Fibroblast of lung (primary cell): ENCODE data around the gene ELAVL1. TPM values are rescaled to one million over a fixed set of nuclear protein-coding genes. Genes with fewer than 3 reads are reported as not detected.
"Not testable (repeated sequence)": the region's sequence is repeated elsewhere in the genome, so short reads cannot be mapped to it uniquely, and the experiment has no call there.

Source experiments
- DNase-seq, 2 donors: peaks; one replicate each; pipeline versions ENCODE4 v3.0.0 to v3.0.0-alpha.2; 2010; ENCODE audit warnings: low read depth in 2 of 2
- H2AFZ ChIP-seq: 2 replicates; pipeline ENCODE4 v1.5.1; 2012; ENCODE audit warnings: low read length, control low read depth, inconsistent platforms
- H3K27ac ChIP-seq: 2 replicates; pipeline ENCODE4 v1.5.1; 2011; ENCODE audit warnings: low read length, control low read depth; ENCODE audit not compliant: insufficient read depth
- H3K27me3 ChIP-seq: 2 replicates; pipeline ENCODE4 v1.5.1; 2011; ENCODE audit warnings: mild to moderate bottlenecking, low read length; ENCODE audit not compliant: control insufficient read depth, insufficient read depth
- H3K36me3 ChIP-seq: 2 replicates; pipeline ENCODE4 v1.5.1; 2011; ENCODE audit warnings: low read length; ENCODE audit not compliant: control insufficient read depth, insufficient read depth
- H3K4me1 ChIP-seq: 2 replicates; pipeline ENCODE4 v1.5.1; 2011; ENCODE audit warnings: low read length; ENCODE audit not compliant: control insufficient read depth, insufficient read depth; ENCODE audit errors: extremely low read depth
- H3K4me2 ChIP-seq: 2 replicates; pipeline ENCODE4 v1.5.1; 2011; ENCODE audit warnings: low read length, control low read depth; ENCODE audit not compliant: insufficient read depth; ENCODE audit errors: extremely low read depth
- H3K4me3 ChIP-seq, 4 experiments: fragments of 200-600 bp in 1 of 4; sonication (generic) in 1 of 4; replicated peaks in 1 of 4; 2 replicates each; pipeline ENCODE4 v1.5.1; 2011 to 2016; ENCODE audit warnings: low read length in 4 of 4, low read depth in 3 of 4, mild to moderate bottlenecking in 3 of 4, control low read depth in 2 of 4, inconsistent platforms in 1 of 4, mixed read lengths in 1 of 4; ENCODE audit not compliant: insufficient read depth in 1 of 4; ENCODE audit errors: control extremely low read depth in 1 of 4
- H3K79me2 ChIP-seq: 2 replicates; pipeline ENCODE4 v1.5.1; 2012; ENCODE audit warnings: mild to moderate bottlenecking, low read length, inconsistent platforms; ENCODE audit not compliant: control insufficient read depth, insufficient read depth
- H3K9ac ChIP-seq: 2 replicates; pipeline ENCODE4 v1.5.1; 2011; ENCODE audit warnings: mild to moderate bottlenecking, low read length, control low read depth; ENCODE audit not compliant: insufficient read depth
- H3K9me3 ChIP-seq: 2 replicates; pipeline ENCODE4 v1.5.1; 2012; ENCODE audit warnings: low read depth, low read length; ENCODE audit not compliant: control insufficient read depth, insufficient read depth
- H4K20me1 ChIP-seq: 2 replicates; pipeline ENCODE4 v1.5.1; 2011; ENCODE audit warnings: low read length; ENCODE audit not compliant: control insufficient read depth, insufficient read depth; ENCODE audit errors: extremely low read depth
- EZH2 ChIP-seq: IDR thresholded peaks from 2 replicates; pipeline ENCODE4 v1.5.1; 2012; ENCODE audit warnings: low read length, control low read depth, mild to moderate bottlenecking; ENCODE audit errors: missing control alignments
- polyA plus RNA-seq, 2 donors: library from polyadenylated mRNA; depleted of rRNA in 1 of 2; stranded (reverse) in 1 of 2; unstranded in 1 of 2; fragments of >200 nt; gene quantifications; 2 replicates each; pipeline ENCODE4 v1.2.1, GENCODE V29; 2011 to 2012; ENCODE audit warnings: missing spikeins in 1 of 2
- total RNA-seq: library from RNA; depleted of rRNA; stranded (reverse); fragments of >200 nt; gene quantifications from 2 replicates; pipeline ENCODE4 v1.2.1, GENCODE V29; 2014
- TF ChIP-seq, protein P1 (sequence below), 2 donors: IDR thresholded peaks in 1 of 2; conservative IDR thresholded peaks in 1 of 2; 1 replicate in 1 of 2; 2 replicates in 1 of 2; pipeline ENCODE4 v1.5.1; 2011 to 2012; ENCODE audit warnings: low read length in 2 of 2, control low read depth in 1 of 2, inconsistent platforms in 1 of 2, low read depth in 1 of 2, mild to moderate bottlenecking in 1 of 2

Gene ELAVL1
- total and polyA plus RNA-seq, 2 donors (not counting 1 experiment from before 2014, with no cell fraction given) = 15.2 to 61.6 TPM

DNA sequence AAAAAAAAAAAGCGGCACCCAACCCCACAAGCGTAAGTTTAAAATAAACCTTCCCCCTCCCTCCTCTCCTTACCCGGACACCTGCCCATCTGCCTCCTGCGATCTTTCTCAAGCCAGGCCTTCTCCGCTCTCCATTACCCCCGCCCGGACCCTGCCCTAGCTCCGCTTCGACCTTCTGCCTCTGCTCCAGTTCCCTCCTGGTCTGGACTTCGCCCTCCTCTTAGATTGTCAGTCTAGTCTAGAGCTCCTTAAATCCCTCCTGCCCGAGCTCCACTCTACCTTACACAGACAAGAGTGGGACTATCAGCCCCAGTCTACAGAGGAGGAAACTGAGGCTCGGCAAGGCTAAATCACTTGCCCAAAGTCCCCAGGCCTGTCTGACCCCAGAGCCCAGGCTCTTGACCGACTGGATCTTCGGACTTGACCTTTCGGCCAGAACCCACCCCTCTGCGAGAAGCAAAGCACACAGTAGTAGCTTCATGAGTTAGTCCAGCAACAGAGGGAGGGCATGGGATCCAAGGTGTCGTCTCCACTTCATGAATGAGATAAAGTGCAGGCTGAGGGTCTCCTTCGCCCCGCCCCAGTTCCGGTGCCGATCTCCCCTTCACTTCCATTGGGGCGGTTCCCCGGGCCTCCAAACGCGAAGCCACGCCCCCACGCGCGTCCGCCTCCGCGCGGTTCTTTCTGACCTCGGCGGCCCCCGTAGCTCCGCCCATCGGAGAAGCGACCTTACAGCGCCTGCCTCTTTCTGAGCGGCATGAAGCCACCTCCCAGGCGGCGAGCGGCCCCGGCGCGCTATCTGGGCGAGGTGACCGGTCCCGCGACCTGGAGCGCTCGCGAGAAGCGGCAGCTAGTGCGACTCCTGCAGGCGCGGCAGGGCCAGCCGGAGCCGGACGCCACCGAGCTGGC lies 85.6 kb downstream of the ELAVL1 start, which contains the start of gene SNAPC2:
Gene SNAPC2 (plus strand): TSS at position 729 of the 909 bp plus-strand sequence. CDS start 29 bp downstream, at position 758.
- peak; percentile 92 to 94 for DNase-seq
- Histone ChIP-seq H3K27me3 (peaks cover 8% of the 10 kb centered on the region), H3K9ac (peak within 1 kb of the TSS; percentile 79), H3K27ac (peak within 1 kb of the TSS; percentile 78), H3K4me2 (peak within 1 kb of the TSS; percentile 97), H3K4me3 (peak within 1 kb of the TSS; percentile 67 to 75 (median 70)), H4K20me1 (no peaks in the 10 kb centered on the region), H3K9me3 (no peaks in the 10 kb centered on the region), H3K4me1 (peaks cover 23% of the 10 kb centered on the region), H3K79me2 (peaks cover 3% of the 10 kb centered on the region), H3K36me3 (peaks cover 9% of the 10 kb centered on the region), H2AFZ (peak within 1 kb of the TSS; percentile 97)
- TF ChIP-seq, protein P1, sequence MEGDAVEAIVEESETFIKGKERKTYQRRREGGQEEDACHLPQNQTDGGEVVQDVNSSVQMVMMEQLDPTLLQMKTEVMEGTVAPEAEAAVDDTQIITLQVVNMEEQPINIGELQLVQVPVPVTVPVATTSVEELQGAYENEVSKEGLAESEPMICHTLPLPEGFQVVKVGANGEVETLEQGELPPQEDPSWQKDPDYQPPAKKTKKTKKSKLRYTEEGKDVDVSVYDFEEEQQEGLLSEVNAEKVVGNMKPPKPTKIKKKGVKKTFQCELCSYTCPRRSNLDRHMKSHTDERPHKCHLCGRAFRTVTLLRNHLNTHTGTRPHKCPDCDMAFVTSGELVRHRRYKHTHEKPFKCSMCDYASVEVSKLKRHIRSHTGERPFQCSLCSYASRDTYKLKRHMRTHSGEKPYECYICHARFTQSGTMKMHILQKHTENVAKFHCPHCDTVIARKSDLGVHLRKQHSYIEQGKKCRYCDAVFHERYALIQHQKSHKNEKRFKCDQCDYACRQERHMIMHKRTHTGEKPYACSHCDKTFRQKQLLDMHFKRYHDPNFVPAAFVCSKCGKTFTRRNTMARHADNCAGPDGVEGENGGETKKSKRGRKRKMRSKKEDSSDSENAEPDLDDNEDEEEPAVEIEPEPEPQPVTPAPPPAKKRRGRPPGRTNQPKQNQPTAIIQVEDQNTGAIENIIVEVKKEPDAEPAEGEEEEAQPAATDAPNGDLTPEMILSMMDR (conservative IDR thresholded peaks at IDR 0.05 in 1 of 2, IDR thresholded peaks at IDR 0.05 in 1 of 2; ENCODE audit: low read depth in 1 of 2, low read length in 2 of 2) = no peak
- no peak for TF ChIP-seq EZH2

DNA sequence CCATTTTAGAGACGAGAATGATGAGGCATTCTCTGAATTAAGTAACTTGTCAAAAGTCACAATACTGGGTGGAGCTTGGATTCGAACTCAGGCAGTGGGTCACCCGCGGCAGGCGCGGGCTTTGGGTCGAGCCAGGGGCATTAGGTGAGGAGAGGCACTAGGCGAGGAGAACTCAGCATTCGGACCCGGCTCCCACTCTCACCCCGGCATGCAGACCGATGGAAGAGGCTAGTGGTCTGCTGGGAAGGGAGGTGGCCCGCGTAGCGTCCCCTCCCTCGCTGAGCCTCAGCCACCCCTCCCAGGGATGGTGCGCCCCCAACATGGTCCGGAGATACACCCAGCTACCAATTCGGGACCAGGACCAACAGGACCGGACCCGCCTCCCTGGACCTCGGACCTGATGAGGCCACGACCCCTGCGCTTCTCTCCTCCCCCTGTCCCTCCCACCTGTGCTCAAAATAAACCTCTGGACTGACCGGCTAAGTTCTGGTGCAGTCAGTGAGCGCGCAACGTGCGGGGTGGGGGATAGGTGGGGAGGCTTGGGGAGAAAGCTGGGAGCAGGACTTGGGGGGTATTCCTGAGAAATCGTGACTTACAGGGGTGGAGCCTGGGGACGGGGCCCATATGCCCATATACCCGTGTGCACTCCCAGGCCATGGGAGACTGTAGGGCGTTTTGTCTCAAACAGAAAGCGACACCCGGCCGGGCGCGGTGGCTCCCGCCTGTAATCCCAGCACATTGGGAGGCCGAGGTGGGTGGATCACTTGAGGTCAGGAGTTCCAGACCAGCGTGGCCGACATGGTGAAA lies 86.6 kb downstream of the ELAVL1 start:
- no peak for DNase-seq
- Histone ChIP-seq H3K27ac (no peak overlapping the region), H3K4me1 (peaks cover 23% of the 10 kb centered on the region), H3K4me3 (no peak overlapping the region), H2AFZ (no peak overlapping the region), H3K36me3 (peaks cover 9% of the 10 kb centered on the region), H3K9ac (no peak overlapping the region), H4K20me1 (no peaks in the 10 kb centered on the region), H3K4me2 (no peak overlapping the region), H3K9me3 (no peaks in the 10 kb centered on the region), H3K79me2 (peaks cover 3% of the 10 kb centered on the region), H3K27me3 (peaks cover 8% of the 10 kb centered on the region)
- TF ChIP-seq, protein P1 (conservative IDR thresholded peaks at IDR 0.05 in 1 of 2, IDR thresholded peaks at IDR 0.05 in 1 of 2; ENCODE audit: low read depth in 1 of 2, low read length in 2 of 2) = no peak
- no peak for TF ChIP-seq EZH2

DNA sequence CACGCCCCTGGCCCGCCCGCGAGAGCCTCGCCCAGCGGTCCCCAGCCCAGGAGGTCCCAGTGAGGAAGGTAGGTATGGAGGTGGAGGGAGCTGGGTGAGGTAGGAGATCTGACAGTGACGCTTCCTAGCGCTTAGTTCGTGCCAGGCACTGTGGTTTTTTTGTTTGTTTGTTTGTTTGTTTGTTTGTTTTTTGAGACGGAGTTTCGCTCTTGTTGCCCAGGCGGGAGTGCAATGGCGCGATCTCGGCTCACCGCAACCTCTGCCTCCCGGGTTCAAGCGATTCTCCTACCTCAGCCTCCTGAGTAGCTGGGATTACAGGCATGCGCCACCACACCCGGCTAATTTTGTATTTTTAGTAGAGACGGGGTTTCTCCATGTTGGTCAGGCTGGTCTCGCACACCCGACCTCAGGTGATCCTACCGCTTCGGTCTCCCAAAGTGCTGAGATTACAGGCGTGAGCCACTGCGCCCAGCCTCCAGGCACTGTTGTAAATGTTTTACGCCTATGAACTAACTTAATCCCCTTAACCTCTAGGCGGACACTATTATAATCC lies 87.3 kb downstream of the ELAVL1 start:
- H3K4me3 ChIP-seq = peak overlapping the region in 2 of 4 experiments; percentile 19 to 41

More for the DNA sequence above, 87.3 kb downstream of the ELAVL1 start:
- H3K36me3 ChIP-seq, H3K27me3 ChIP-seq, H3K9ac ChIP-seq, H4K20me1 ChIP-seq, H3K27ac ChIP-seq, H3K79me2 ChIP-seq, H3K9me3 ChIP-seq, DNase-seq: not testable (repeated sequence)
- Histone ChIP-seq H3K4me2 (peak overlapping the region; percentile 80), H3K4me1 (peaks cover 23% of the 10 kb centered on the region), H2AFZ (peak overlapping the region; percentile 51)
